Trophoblast cell (in vitro differentiated cells and primary cell): ENCODE measurements around the gene ACSL5.

ENCODE experiments used
- DNase-seq, 2 donors: peaks; one replicate each; pipeline ENCODE4 v3.0.0-alpha.2; 2016
- H2AFZ ChIP-seq: 2 replicates; pipeline ENCODE4 v1.6.1; 2013; ENCODE audit warnings: low read length, moderate library complexity, mild to moderate bottlenecking; ENCODE audit not compliant: insufficient read depth, poor library complexity
- H2AK5ac ChIP-seq: 2 replicates; pipeline ENCODE4 v1.6.1; 2013; ENCODE audit warnings: mild to moderate bottlenecking, low read length
- H2BK120ac ChIP-seq: 2 replicates; pipeline ENCODE4 v1.6.1; 2013; ENCODE audit warnings: low read length, mild to moderate bottlenecking, moderate library complexity; ENCODE audit not compliant: insufficient read depth, poor library complexity
- H2BK12ac ChIP-seq: 2 replicates; pipeline ENCODE4 v1.6.1; 2013; ENCODE audit warnings: mild to moderate bottlenecking, low read length, moderate library complexity
- H2BK5ac ChIP-seq: 2 replicates; pipeline ENCODE4 v1.6.1; 2013; ENCODE audit warnings: low read length, low read depth, moderate library complexity, mild to moderate bottlenecking; ENCODE audit not compliant: poor library complexity
- H3K14ac ChIP-seq: 2 replicates; pipeline ENCODE4 v1.6.1; 2013; ENCODE audit warnings: mild to moderate bottlenecking, low read length
- H3K18ac ChIP-seq: 2 replicates; pipeline ENCODE4 v1.6.1; 2013; ENCODE audit warnings: mild to moderate bottlenecking, low read length
- H3K23ac ChIP-seq: 2 replicates; pipeline ENCODE4 v1.6.1; 2013; ENCODE audit warnings: low read length
- H3K27ac ChIP-seq: 2 replicates; pipeline ENCODE4 v1.5.1; 2013; ENCODE audit warnings: low read depth, mild to moderate bottlenecking, inconsistent platforms, low read length, moderate library complexity
- H3K27me3 ChIP-seq: 2 replicates; pipeline ENCODE4 v1.6.1; 2013; ENCODE audit warnings: inconsistent platforms, mild to moderate bottlenecking, low read length, moderate library complexity; ENCODE audit not compliant: insufficient read depth
- H3K36me3 ChIP-seq, 2 experiments: 1 replicate in 1 of 2; 2 replicates in 1 of 2; pipeline ENCODE4 v1.6.1; 2013; ENCODE audit warnings: low read length in 2 of 2, mild to moderate bottlenecking in 2 of 2, moderate library complexity in 1 of 2; ENCODE audit not compliant: insufficient read depth in 2 of 2, control insufficient read depth in 1 of 2
- H3K4ac ChIP-seq: 2 replicates; pipeline ENCODE4 v1.6.1; 2013; ENCODE audit warnings: low read depth, mild to moderate bottlenecking, low read length, moderate library complexity
- H3K4me1 ChIP-seq, 2 experiments: 1 replicate in 1 of 2; 2 replicates in 1 of 2; pipeline ENCODE4 v1.6.1; 2013; ENCODE audit warnings: low read length in 2 of 2, mild to moderate bottlenecking in 2 of 2, moderate library complexity in 1 of 2; ENCODE audit not compliant: insufficient read depth in 2 of 2, control insufficient read depth in 1 of 2
- H3K4me2 ChIP-seq: 2 replicates; pipeline ENCODE4 v1.6.1; 2013; ENCODE audit warnings: inconsistent platforms, mild to moderate bottlenecking, low read length, moderate library complexity
- H3K4me3 ChIP-seq: 2 replicates; pipeline ENCODE4 v1.5.1; 2013; ENCODE audit warnings: mild to moderate bottlenecking, low read depth, low read length, inconsistent platforms
- H3K79me1 ChIP-seq: one replicate; pipeline ENCODE4 v1.6.1; 2013; ENCODE audit warnings: low read length
- H3K79me2 ChIP-seq: 2 replicates; pipeline ENCODE4 v1.6.1; 2013; ENCODE audit warnings: low read length, mild to moderate bottlenecking; ENCODE audit not compliant: control insufficient read depth, insufficient read depth, poor library complexity
- H3K9ac ChIP-seq: 2 replicates; pipeline ENCODE4 v1.6.1; 2013; ENCODE audit warnings: mild to moderate bottlenecking, low read length
- H3K9me3 ChIP-seq: 2 replicates; pipeline ENCODE4 v1.6.1; 2013; ENCODE audit warnings: low read depth, mild to moderate bottlenecking, control low read depth, inconsistent platforms, low read length; ENCODE audit not compliant: insufficient read depth
- H4K12ac ChIP-seq: 2 replicates; pipeline ENCODE4 v1.6.1; 2013; ENCODE audit warnings: low read depth, mild to moderate bottlenecking, low read length, moderate library complexity
- H4K8ac ChIP-seq: 2 replicates; pipeline ENCODE4 v1.6.1; 2013; ENCODE audit warnings: low read depth, mild to moderate bottlenecking, low read length, moderate library complexity
- H4K91ac ChIP-seq: one replicate; pipeline ENCODE4 v1.6.1; 2013; ENCODE audit warnings: low read depth, mild to moderate bottlenecking, low read length, moderate library complexity
- WGBS: extraction: QIAGEN DNeasy Blood & Tissue Kit; methylation state at CpG from one replicate; pipeline ENCODE4 v1.1.7; 2013; ENCODE audit warnings: missing lambda C conversion rate; ENCODE audit not compliant: insufficient read length, insufficient coverage; ENCODE audit errors: extremely low coverage; 5-methylcytosine and 5-hydroxymethylcytosine counted together

The ACSL5 gene

DNA sequence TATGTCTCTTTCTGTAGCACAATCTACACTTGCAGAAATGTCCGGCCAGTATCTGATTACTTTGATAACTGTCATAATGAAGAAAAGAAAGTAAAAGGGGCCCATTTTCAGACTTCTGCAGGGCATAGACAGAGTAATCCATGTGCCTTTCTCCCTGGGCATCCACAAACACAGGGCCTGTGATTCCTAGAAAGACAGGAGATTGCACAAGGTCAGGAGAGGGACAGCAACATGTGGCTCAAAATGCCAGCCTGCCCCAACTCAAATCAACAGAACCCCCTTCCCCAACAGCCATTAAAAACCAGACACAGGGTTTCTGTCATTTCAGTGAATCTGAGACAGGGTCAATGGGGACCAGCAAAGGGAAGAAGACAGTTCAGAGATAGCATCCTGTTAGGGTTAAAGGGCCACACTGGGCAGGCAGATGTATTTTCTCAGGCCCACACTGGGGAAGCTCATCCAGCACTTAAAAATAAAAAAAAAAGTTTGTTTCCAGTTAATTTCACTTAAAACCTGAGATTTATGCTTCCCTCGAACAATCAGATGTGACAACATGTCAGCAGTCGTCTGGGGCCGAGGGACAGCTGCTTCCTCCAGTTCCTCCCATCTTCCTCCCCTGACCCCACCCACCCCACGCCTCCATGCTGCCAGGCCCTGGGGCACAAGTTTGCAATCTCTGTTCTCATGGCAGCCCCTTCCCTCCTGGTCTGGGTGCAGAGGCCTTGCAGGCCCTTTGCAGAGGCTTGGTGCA, 30.7 kb upstream of the ACSL5 start:
- Histone ChIP-seq H3K4me3 (no peak overlapping the region), H2AK5ac (no peak overlapping the region), H3K18ac (no peak overlapping the region), H3K9me3 (peaks cover 2% of the 10 kb centered on the region), H3K4ac (no peak overlapping the region), H2AFZ (no peak overlapping the region), H3K4me1 (no peaks in the 10 kb centered on the region), H3K23ac (no peak overlapping the region), H3K14ac (no peak overlapping the region), H2BK12ac (no peak overlapping the region), H3K79me2 (no peaks in the 10 kb centered on the region), H3K4me2 (no peak overlapping the region), H3K27ac (no peak overlapping the region), H2BK120ac (no peak overlapping the region), H3K27me3 (no peaks in the 10 kb centered on the region), H2BK5ac (no peak overlapping the region), H3K36me3 (no peaks in the 10 kb centered on the region), H4K8ac (no peak overlapping the region), H4K91ac (no peak overlapping the region), H4K12ac (no peak overlapping the region), H3K9ac (no peak overlapping the region), H3K79me1 (no peaks in the 10 kb centered on the region)
- no CpG with 5 or more reads among the region's 5 CpGs for WGBS
- DNase-seq, result no peak

DNA sequence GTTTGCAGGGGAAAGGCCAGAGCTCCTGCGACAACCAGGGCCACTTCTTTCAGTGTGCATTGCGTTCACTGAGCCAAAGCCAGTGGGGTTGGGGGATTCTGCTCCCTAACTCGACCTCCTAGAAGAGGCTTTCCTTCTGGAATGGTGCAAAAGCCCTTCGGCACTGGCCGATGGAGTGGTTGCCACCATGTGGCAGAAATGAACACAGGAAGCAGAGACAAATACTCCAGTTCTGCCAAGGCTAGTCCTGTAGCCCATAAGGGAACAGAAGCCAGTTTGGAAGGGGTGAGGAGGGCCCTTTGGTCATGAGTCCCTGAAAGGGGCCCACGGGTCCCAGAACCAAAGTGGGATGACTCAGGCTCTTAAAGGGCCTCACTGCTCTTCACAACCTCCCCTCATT, 29.7 kb upstream of the ACSL5 start:
- Histone ChIP-seq H3K79me2 (no peaks in the 10 kb centered on the region), H3K27me3 (no peaks in the 10 kb centered on the region), H3K14ac (no peak overlapping the region), H3K9ac (no peak overlapping the region), H3K9me3 (no peaks in the 10 kb centered on the region), H3K4me2 (no peak overlapping the region), H3K4me1 (no peaks in the 10 kb centered on the region), H4K8ac (no peak overlapping the region), H2BK5ac (no peak overlapping the region), H2AK5ac (no peak overlapping the region), H3K27ac (no peak overlapping the region), H3K18ac (no peak overlapping the region), H4K91ac (no peak overlapping the region), H3K36me3 (no peaks in the 10 kb centered on the region), H2BK120ac (no peak overlapping the region), H2AFZ (no peak overlapping the region), H4K12ac (no peak overlapping the region), H3K4me3 (no peak overlapping the region), H3K79me1 (no peaks in the 10 kb centered on the region), H3K4ac (no peak overlapping the region), H3K23ac (no peak overlapping the region), H2BK12ac (no peak overlapping the region)
- peak in 1 of 2 donors; percentile 40 for DNase-seq
- WGBS, result no CpG with 5 or more reads among the region's 6 CpGs

DNA sequence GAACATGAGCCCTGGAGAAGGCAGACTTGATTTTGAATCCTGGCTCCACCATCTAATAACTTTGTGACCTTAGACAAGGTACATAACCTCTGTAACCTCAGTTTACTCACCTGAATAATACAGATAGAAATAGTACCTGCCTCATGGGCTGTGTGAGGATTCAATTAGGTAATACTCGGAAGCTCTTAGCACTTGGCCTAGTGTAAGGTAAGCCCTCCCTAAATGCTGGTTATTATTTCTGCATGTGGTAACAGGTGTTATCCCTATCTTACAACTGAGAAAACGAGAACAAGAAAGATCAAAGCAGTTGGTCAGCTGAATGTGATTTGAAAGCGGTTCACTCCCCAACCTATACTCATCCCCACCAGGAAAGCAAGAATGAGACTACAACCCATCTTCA, 28.7 kb upstream of the ACSL5 start:
- no peak overlapping the region for H3K4ac ChIP-seq
- H3K23ac ChIP-seq, result no peak overlapping the region
- no peak for DNase-seq
- H3K79me1 ChIP-seq, result no peaks in the 10 kb centered on the region
- no peak overlapping the region for H2AFZ ChIP-seq
- no peak overlapping the region for H4K91ac ChIP-seq
- no peak overlapping the region for H3K4me3 ChIP-seq
- H3K36me3 ChIP-seq, result no peaks in the 10 kb centered on the region
- no peaks in the 10 kb centered on the region for H3K79me2 ChIP-seq
- no peak overlapping the region for H3K14ac ChIP-seq
- no peak overlapping the region for H4K12ac ChIP-seq
- no peak overlapping the region for H3K4me2 ChIP-seq
- no peak overlapping the region for H3K18ac ChIP-seq
- no peak overlapping the region for H2BK12ac ChIP-seq
- WGBS, result no CpG with 5 or more reads among the region's 3 CpGs
- no peaks in the 10 kb centered on the region for H3K27me3 ChIP-seq
- no peak overlapping the region for H3K27ac ChIP-seq
- no peaks in the 10 kb centered on the region for H3K4me1 ChIP-seq
- H2BK5ac ChIP-seq, result no peak overlapping the region
- no peak overlapping the region for H2BK120ac ChIP-seq
- H3K9me3 ChIP-seq, result no peaks in the 10 kb centered on the region
- H3K9ac ChIP-seq, result no peak overlapping the region
- no peak overlapping the region for H2AK5ac ChIP-seq
- no peak overlapping the region for H4K8ac ChIP-seq

DNA sequence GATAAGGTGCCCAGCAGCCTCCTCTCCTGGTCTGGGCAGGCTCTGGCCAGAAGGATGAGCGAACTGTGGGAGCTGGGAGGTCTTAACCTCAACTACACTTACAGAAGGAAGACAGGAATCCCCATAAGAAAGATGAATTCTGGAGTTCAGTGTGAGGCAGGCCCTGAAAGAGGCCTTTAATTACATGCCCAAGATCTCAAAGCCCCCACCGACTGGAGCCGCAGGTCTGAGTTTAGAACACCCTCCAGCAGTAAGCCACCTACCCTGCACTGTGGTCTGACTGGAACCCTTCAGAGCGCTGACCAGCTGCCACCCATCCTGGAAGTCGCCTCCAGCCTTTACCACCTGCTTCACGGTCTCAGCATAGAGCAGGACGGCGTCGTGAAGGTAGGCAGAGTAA, 28.2 kb upstream of the ACSL5 start:
- Histone ChIP-seq H3K4me1 (no peaks in the 10 kb centered on the region), H3K4me2 (no peak overlapping the region), H3K14ac (no peak overlapping the region), H3K79me1 (no peaks in the 10 kb centered on the region), H4K8ac (no peak overlapping the region), H2BK12ac (no peak overlapping the region), H2BK5ac (no peak overlapping the region), H3K36me3 (no peaks in the 10 kb centered on the region), H4K12ac (no peak overlapping the region), H3K4ac (no peak overlapping the region), H4K91ac (no peak overlapping the region), H3K4me3 (peak overlapping the region; percentile 31), H3K79me2 (no peaks in the 10 kb centered on the region), H3K9ac (no peak overlapping the region), H3K27ac (no peak overlapping the region), H3K27me3 (no peaks in the 10 kb centered on the region), H2AK5ac (no peak overlapping the region), H2AFZ (no peak overlapping the region), H3K23ac (no peak overlapping the region), H2BK120ac (no peak overlapping the region), H3K9me3 (no peaks in the 10 kb centered on the region), H3K18ac (no peak overlapping the region)
- no CpG with 5 or more reads among the region's 9 CpGs for WGBS
- no peak for DNase-seq
